Stimulated activated naive B cell treated with anti-CD40 and anti-IgM and Interleukin-4, amounts not matched to agents 10 μg/mL and 1 μg/mL and 100 μg/mL, for 72 hours (primary cell): ENCODE measurements around the gene OR4D11.
"Not testable (repeated sequence)": the region's sequence is repeated elsewhere in the genome, so short reads cannot be mapped to it uniquely, and the experiment has no call there.

ENCODE experiments used
- ATAC-seq, 2 donors: fragments of 150-1000 bp; cut with Tn5 transposase; replicated peaks; 2 replicates each; pipeline ENCODE4 v1.10.0; 2021; ENCODE audit warnings: moderate library complexity in 1 of 2
- DNase-seq: peaks from one replicate; pipeline ENCODE4 v3.0.0; 2021
- H3K27ac Mint-ChIP-seq: one replicate; pipeline ENCODE4 v1.8.0; 2022; ENCODE audit warnings: mild to moderate bottlenecking, mixed read lengths
- H3K27me3 Mint-ChIP-seq, 2 donors: one replicate each; pipeline ENCODE4 v1.8.0; 2022; ENCODE audit warnings: mixed read lengths in 2 of 2
- H3K36me3 Mint-ChIP-seq, 2 donors: one replicate each; pipeline ENCODE4 v1.8.0; 2022; ENCODE audit warnings: mixed read lengths in 2 of 2, mild to moderate bottlenecking in 1 of 2
- H3K4me1 Mint-ChIP-seq, 2 donors: one replicate each; pipeline ENCODE4 v1.8.0; 2022; ENCODE audit warnings: mixed read lengths in 2 of 2, mild to moderate bottlenecking in 1 of 2
- H3K4me3 Mint-ChIP-seq, 2 donors: one replicate each; pipeline ENCODE4 v1.8.0; 2022; ENCODE audit warnings: mild to moderate bottlenecking in 2 of 2, mixed read lengths in 2 of 2, moderate library complexity in 1 of 2
- H3K9me3 Mint-ChIP-seq, 2 donors: one replicate each; pipeline ENCODE4 v1.8.0; 2022; ENCODE audit warnings: mixed read lengths in 2 of 2, mild to moderate bottlenecking in 1 of 2

The OR4D11 gene

DNA sequence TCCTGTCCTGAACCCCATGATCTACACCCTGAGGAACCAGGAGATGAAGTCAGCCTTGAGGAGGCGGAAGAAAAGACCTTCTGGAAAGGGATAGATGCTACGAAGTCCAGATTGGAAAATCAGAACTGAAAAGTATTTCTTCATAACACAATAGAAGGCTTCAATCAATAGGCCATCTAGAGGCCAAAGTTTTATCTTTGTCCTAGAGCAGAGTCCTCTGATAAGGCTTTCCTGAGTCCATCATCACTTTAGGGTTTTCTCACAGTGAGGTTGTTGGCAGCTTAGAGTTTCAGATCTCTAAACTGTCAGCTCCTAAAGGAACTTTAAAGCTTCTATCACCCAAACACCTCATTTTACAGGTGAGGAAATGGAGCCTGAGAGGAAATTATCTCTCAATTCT is 29.2 kb downstream of the OR4D11 start:
- no peak for ATAC-seq
- Mint-ChIP-seq H3K36me3 (no peaks in the 10 kb centered on the region), H3K27ac (no peak overlapping the region), H3K27me3 (peaks cover 9 to 11% of the 10 kb centered on the region in 2 donors), H3K4me1 (peaks cover 3 to 9% of the 10 kb centered on the region in 2 donors), H3K4me3 (no peak overlapping the region), H3K9me3 (no peaks in the 10 kb centered on the region)
- DNase-seq: no peak

DNA sequence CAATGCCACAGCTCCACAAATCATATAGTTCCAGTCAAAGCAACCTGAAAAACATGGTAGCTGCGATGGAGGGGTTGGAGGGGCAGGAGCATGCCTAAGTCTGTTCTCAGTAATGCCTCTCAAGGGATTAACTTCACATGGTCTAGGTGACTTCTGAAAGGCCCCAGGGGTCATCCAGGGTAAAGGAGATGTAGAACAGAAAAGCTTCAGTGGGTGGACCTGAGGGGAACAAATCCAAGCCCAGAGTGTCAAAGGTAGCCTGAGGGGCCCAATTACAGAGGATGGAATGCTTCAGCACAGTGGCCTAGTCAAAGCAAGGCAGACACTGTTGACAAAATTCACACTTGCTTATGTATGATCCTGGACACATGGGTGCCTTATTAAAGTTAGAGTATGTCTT is 31.3 kb downstream of the OR4D11 start:
- H3K27me3 Mint-ChIP-seq: peaks cover 9 to 11% of the 10 kb centered on the region in 2 donors
- H3K27ac Mint-ChIP-seq: no peak overlapping the region
- H3K9me3 Mint-ChIP-seq: no peaks in the 10 kb centered on the region
- H3K4me3 Mint-ChIP-seq: no peak overlapping the region
- H3K36me3 Mint-ChIP-seq: no peaks in the 10 kb centered on the region
- peaks cover 3 to 14% of the 10 kb centered on the region in 2 donors for H3K4me1 Mint-ChIP-seq
- ATAC-seq (no peak), DNase-seq (no peak)

DNA sequence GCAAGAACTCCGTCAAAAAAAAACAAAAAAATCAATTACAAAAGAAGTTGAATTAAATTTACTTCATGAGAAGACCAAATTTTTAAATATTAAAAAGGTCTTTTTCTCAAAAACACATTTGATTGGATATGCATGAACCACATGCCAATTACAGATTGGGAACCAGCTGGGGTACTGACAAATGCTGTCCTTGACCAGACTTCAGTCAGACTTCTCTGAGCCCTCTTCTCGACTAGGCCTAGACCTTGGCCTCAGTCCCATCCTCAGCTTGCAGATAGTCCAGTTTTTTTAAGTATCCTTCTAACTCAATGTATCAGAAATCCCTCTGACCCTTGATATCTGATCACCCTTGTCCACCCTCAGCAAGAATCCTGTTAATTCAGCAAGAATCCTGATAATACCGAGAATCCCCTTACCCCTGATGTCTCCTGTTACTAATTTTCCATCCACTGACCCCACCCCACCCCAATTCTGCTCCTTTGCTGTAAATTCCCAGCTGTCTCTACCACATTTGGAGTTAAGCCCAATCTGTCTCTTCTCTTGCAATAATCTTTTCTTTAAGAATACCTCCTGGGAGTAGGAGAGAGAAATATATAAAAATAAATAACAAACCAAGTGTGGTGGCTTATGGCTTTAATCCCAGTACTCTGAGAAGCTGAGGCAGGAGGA is 38.9 kb downstream of the OR4D11 start:
- peaks cover 0 to 8% of the 10 kb centered on the region in 2 donors for H3K4me1 Mint-ChIP-seq
- DNase-seq (no peak), ATAC-seq (no peak)
- H3K4me3 Mint-ChIP-seq: no peak overlapping the region
- peaks cover 0 to 5% of the 10 kb centered on the region in 2 donors for H3K27me3 Mint-ChIP-seq
- no peaks in the 10 kb centered on the region for H3K9me3 Mint-ChIP-seq
- H3K36me3 Mint-ChIP-seq: no peaks in the 10 kb centered on the region
- no peak overlapping the region for H3K27ac Mint-ChIP-seq

DNA sequence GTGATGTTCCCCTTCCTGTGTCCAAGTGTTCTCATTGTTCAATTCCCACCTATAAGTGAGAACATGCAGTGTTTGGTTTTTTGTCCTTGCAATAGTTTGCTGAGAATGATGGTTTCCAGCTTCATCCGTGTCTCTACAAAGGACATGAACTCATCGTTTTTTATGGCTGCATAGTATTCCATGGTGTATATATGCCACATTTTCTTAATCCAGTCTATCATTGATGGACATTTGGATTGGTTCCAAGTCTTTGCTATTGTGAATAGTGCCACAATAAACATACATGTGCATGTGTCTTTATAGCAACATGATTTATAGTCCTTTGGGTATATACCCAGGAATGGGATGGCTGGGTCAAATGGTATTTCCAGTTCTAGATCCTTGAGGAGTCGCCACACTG is 40.3 kb downstream of the OR4D11 start:
- H3K9me3 Mint-ChIP-seq, ATAC-seq, H3K27ac Mint-ChIP-seq, H3K4me1 Mint-ChIP-seq, DNase-seq, H3K27me3 Mint-ChIP-seq, H3K4me3 Mint-ChIP-seq, H3K36me3 Mint-ChIP-seq: not testable (repeated sequence)

DNA sequence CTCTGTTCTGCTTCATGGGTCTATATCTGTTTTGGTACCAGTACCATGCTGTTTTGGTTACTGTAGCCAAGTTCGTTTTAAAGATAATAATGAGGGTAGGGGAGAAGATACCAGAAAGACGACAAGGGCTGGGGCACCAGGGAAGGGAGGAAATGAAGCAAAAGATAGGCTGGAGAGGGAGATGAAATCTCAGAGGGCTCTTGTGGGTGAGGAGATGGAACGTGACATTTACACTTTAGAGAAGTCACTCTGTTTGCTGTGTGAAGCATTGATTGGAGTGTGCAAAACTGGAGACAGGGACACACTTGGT is 41.4 kb downstream of the OR4D11 start:
- peaks cover 0 to 5% of the 10 kb centered on the region in 2 donors for H3K27me3 Mint-ChIP-seq
- ATAC-seq: no peak
- no peaks in the 10 kb centered on the region for H3K9me3 Mint-ChIP-seq
- DNase-seq: no peak
- no peak overlapping the region for H3K27ac Mint-ChIP-seq
- peaks cover 3 to 5% of the 10 kb centered on the region in 2 donors for H3K4me1 Mint-ChIP-seq
- H3K36me3 Mint-ChIP-seq: no peaks in the 10 kb centered on the region
- H3K4me3 Mint-ChIP-seq: no peak overlapping the region

DNA sequence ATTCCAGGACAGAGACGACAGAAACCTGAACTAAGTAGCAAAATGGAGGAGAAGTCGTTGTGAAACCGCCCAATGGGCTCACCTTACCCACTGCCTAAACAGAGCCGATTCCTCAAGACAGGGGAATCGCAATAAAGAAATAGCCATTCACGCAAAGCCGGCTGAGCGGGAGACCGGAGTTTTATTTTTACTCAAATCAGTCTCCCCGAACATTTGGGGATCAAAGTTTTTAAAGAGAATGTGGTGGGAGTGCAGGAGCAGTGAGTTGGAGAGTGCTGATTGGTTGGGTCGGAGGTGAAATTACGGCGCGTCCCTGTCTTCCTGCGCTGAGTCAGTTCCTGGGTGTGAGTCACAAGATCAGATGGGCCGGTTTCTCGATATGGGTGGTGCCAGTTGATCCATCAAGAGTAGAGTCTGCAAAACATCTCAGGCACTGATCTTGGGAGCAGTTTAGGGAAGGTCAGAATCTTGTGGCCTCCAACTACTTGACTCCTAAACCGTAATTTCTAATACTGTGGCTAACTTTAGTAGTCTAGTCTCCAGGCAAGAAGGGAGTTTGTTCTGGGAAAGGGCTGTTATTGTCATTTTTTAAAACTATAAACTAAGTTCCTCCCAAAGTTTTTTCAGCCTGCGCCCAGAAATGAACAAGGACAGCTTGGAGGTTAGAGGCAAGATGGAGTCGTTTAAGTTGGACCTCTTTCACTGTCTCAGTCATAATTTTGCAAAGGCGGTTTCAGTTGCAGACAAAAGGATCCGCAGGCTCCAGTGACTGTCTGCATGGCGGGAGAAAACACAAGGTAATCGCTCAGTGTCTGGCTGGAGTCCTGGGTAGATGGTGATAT is 42.0 kb downstream of the OR4D11 start:
- no peaks in the 10 kb centered on the region for H3K9me3 Mint-ChIP-seq
- peaks cover 0 to 6% of the 10 kb centered on the region in 2 donors for H3K27me3 Mint-ChIP-seq
- ATAC-seq (no peak), DNase-seq (no peak)
- H3K4me3 Mint-ChIP-seq: no peak overlapping the region
- H3K27ac Mint-ChIP-seq: no peak overlapping the region
- peaks cover 0 to under 1% of the 10 kb centered on the region in 2 donors for H3K36me3 Mint-ChIP-seq
- peaks cover 3 to 8% of the 10 kb centered on the region in 2 donors for H3K4me1 Mint-ChIP-seq

DNA sequence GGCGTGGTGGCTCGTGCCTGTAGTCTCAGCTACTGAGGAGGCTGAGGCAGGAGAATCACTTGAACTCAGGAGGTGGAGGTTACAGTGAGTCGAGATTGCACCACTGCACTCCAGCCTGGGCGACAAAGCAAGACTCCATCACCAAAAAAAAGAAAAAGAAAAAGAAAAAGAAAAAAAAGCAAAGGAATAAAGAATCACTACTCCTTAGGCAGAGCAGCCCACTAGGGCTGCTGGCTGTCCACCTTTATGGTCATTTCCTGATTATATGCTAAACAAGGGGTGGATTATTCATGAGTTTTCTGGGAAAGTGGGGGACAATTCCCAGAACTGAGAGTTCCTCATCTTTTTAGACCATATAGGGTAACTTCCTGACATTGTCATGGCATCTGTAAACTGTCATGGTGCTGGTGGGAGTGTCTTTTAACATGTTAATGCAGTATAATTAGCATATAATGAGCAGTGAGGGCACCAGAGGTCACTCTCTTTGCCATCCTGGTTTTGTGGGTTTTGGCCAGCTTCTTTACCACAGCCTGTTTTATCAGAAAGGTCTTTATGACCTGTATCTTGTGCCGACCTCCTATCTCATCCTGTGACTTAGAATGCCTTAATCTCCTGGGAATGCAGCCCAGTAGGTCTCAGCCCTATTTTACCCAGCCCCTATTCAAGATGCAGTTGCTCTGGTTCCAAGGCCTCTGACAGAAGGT is 44.4 kb downstream of the OR4D11 start:
- H3K9me3 Mint-ChIP-seq, H3K36me3 Mint-ChIP-seq, H3K27me3 Mint-ChIP-seq, DNase-seq, H3K27ac Mint-ChIP-seq, H3K4me3 Mint-ChIP-seq, ATAC-seq: not testable (repeated sequence)
- peaks cover 13 to 18% of the 10 kb centered on the region in 2 donors for H3K4me1 Mint-ChIP-seq

DNA sequence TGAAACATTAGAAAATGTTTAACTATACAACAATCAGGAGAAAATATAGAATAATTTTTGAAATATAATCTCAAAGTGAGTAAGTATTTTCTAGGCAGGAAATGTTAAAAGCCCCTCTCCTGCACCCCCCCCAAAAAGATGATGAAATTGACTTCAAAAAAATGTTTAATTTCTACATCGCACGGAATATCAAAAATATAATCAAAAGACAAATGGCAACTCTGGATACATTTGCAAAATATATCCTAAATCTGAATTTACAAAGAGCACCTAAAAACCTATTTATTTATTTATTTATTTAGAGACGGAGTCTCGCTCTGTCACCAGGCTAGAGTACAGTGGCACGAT is 44.9 kb downstream of the OR4D11 start:
- no peak for DNase-seq
- no peak overlapping the region for H3K4me3 Mint-ChIP-seq
- no peak overlapping the region for H3K27ac Mint-ChIP-seq
- no peak for ATAC-seq
- peaks cover 0 to 9% of the 10 kb centered on the region in 2 donors for H3K27me3 Mint-ChIP-seq
- H3K36me3 Mint-ChIP-seq: peaks cover 0 to 10% of the 10 kb centered on the region in 2 donors
- H3K9me3 Mint-ChIP-seq: no peaks in the 10 kb centered on the region
- peaks cover 13 to 19% of the 10 kb centered on the region in 2 donors for H3K4me1 Mint-ChIP-seq

DNA sequence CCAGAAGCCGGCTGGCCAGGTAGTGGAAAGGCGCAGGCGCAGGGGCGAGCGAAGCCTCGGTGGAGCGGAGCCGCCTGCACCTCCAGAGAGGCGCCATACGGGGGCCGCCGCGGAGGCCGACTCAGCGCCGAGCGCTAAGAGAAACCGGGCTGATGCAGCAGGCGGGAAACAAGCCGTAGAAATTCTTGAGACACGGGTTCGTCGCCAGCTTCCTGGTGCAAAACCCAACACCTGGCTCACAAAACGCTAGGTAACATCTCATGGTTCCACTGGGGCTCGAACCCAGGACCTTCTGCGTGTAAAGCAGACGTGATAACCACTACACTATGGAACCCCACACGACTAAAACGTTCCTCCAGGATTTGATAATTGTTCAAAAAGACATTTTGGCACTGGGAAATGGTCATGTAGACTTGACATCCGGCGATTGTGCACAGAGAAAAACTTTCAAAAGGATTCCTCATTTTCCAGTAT is 47.0 kb downstream of the OR4D11 start:
- Mint-ChIP-seq H3K27me3 (peaks cover 5% of the 10 kb centered on the region in 2 donors), H3K4me3 (peak overlapping the region; percentile 82 to 91), H3K9me3 (no peaks in the 10 kb centered on the region), H3K27ac (peak overlapping the region; percentile 98), H3K4me1 (peaks cover 17 to 33% of the 10 kb centered on the region in 2 donors), H3K36me3 (peaks cover 0 to 10% of the 10 kb centered on the region in 2 donors)
- ATAC-seq: peak; percentile 91 to 92
- peak; percentile 93 for DNase-seq

DNA sequence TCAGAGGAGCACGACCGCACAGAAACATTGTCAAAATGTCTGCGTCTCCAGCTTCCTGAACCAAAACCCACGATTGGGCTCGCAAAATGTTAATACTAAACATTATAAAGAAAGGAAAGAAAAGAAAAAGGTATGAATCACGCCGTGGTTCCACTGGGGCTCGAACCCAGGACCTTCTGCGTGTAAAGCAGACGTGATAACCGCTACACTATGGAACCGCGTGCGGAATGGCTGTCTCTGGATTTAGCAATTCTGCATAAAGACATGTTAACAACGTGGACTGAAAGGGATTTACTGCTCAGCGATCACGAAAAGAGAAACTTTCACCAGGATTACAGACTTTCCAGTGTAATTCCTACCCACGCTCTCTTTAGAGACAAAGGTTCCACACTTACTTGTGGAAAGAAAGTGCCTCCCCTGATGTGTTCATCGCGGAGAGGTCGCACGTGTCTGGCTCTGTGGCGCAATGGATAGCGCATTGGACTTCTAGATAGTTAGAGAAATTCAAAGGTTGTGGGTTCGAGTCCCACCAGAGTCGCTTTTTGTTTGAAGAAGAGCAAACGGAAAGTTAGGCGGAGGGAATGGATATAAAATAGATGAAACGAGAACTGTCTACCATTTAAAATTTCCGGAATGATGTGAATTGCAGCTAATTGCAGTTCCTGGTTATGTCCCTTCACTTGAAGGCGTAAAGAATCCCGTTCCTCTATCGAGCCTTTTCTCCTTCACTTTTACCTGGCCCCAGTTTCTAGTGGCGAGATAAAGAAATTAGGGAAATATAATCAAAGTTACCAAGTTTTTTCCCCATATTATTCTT is 47.7 kb downstream of the OR4D11 start:
- peak overlapping the region; percentile 82 to 91 for H3K4me3 Mint-ChIP-seq
- DNase-seq: peak; percentile 68
- H3K36me3 Mint-ChIP-seq: peaks cover 0 to 12% of the 10 kb centered on the region in 2 donors
- H3K27me3 Mint-ChIP-seq: peaks cover 5% of the 10 kb centered on the region in 2 donors
- peak; percentile 59 to 64 for ATAC-seq
- H3K4me1 Mint-ChIP-seq: peaks cover 22 to 39% of the 10 kb centered on the region in 2 donors
- peak overlapping the region; percentile 98 for H3K27ac Mint-ChIP-seq
- H3K9me3 Mint-ChIP-seq: no peaks in the 10 kb centered on the region

DNA sequence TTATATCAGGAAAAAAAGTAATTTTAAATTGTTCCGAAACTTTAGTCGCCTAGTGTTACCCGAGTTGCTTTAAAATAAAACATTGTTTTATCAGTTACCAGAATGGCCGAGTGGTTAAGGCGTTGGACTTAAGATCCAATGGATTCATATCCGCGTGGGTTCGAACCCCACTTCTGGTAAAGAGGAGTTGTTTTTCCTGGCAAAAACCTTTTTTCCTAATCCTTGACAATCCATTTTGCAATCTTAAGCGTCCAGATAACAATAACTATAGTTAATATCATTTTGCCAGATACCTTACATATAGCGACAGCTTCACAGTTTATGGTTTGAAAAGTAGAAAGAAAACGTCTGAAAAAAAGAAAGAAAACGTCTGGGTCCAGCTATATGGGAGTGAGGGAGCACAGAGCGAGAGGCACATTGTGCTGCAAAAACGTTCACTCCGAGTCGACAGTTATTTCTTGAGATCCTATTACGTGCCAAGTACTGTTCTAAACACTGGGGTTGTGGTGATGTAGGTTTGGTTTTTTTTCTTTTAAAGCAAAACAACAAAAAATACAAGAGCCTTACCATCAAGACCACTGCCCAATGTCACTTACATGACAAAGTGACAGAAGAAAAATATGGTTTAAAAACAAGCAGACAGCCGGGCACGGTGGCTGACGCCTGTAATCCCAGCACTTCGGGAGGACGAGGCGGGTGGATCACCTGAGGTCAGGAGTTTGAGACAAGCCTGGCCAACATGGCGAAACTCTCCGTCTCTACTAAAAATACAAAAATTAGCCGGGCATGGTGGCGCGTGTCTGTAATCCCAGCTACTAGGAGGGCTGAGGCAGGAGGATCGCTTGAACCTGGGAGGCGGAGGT is 48.5 kb downstream of the OR4D11 start:
- Mint-ChIP-seq H3K4me1 (peaks cover 26 to 46% of the 10 kb centered on the region in 2 donors), H3K4me3 (peak overlapping the region; percentile 16 to 91), H3K9me3 (no peaks in the 10 kb centered on the region), H3K27me3 (peaks cover 5% of the 10 kb centered on the region in 2 donors), H3K27ac (peak overlapping the region; percentile 59), H3K36me3 (peaks cover 0 to 14% of the 10 kb centered on the region in 2 donors)
- DNase-seq: no peak
- ATAC-seq: no peak

DNA sequence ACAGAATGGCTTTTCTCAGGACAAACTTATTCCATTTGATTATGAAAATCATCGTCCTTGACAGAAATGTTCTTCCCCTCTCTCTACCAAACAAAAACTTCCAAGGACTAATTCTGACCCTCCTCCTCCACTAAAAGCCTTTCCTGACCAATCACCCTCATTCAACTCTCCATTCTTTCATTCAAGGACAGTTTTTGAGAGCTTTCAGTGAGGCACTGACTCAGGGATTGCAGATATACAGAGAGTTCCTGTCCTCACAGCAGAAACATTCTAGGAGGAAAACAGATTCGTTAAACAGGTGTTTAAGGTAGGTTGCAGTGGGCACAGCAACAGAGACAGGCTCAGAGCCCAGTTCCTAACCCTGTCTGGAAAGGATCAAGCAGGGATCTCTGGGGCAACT is 49.5 kb downstream of the OR4D11 start:
- H3K4me3 Mint-ChIP-seq: no peak overlapping the region
- H3K36me3 Mint-ChIP-seq: peaks cover 0 to 14% of the 10 kb centered on the region in 2 donors
- ATAC-seq: no peak

DNA sequence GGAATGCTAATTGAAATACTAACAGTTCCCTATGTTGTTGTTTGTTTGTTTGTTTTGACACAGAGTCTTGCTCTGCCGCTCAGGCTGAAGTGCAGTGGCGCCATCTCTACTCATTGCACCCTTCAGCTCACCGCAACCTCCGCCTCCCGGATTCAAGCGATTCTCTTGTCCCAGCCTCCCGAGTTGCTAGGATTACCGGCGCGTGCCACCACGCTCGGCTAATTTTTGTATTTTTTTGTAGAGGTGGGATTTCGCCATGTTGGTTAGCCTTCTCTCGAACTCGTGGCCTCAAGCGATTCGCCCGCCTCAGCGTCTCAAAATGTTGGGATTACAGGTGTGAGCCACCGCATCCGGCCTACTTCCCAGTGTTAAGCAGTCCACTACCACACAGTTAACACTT is 49.9 kb downstream of the OR4D11 start:
- H3K36me3 Mint-ChIP-seq: peaks cover 0 to 14% of the 10 kb centered on the region in 2 donors
- no peak overlapping the region for H3K27ac Mint-ChIP-seq
- DNase-seq: no peak
- peaks cover 5% of the 10 kb centered on the region in 2 donors for H3K27me3 Mint-ChIP-seq
- H3K4me3 Mint-ChIP-seq: no peak overlapping the region
- ATAC-seq: no peak
- H3K4me1 Mint-ChIP-seq: peaks cover 32 to 52% of the 10 kb centered on the region in 2 donors
- H3K9me3 Mint-ChIP-seq: no peaks in the 10 kb centered on the region

More for the DNA sequence above, 49.5 kb downstream of the OR4D11 start:
- H3K4me1 Mint-ChIP-seq: peaks cover 32 to 52% of the 10 kb centered on the region in 2 donors
- H3K27me3 Mint-ChIP-seq: peaks cover 5% of the 10 kb centered on the region in 2 donors
- DNase-seq: no peak
- H3K9me3 Mint-ChIP-seq: no peaks in the 10 kb centered on the region
- no peak overlapping the region for H3K27ac Mint-ChIP-seq
